ENCODE measurements around the gene TACSTD2.
"Not testable (repeated sequence)": the region's sequence is repeated elsewhere in the genome, so short reads cannot be mapped to it uniquely, and the experiment has no call there.

Gene TACSTD2

GRCh38 chr1:58587667-58588066, 10.6 kb upstream of the TACSTD2 start:
- no peak for DNase-seq (ENCODE audit: low spot score)

- DNase-seq (ENCODE audit: low spot score) = no peak
Measured at GRCh38 chr1:58586271-58586670, 9.2 kb upstream of the TACSTD2 start.

DNA sequence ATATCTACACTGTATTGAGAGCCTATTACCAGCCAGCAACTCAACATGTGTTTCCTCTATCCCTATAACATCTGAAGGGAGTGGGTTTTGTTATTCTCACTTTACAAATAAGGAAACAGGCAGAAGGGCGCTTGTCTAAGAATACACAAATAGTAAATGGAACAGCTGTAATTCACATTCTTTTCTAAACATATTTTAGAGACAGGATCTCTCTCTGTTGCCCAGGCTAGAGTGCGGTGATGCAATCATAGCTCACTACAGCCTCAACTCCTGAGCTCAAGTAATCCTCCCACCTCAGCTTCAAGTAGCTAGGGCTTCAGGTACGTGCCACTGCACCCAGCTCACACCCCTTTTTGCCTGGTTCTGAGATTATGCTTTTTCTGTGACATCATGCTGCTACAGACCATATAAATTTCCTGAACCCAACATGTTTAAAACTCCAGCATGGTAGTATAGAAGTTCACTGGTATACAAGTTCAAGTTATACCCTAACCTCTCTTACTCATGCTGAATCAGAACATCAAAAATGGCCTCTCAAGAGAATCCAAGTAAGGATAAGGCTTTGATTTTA, 8.6 kb upstream of the TACSTD2 start:
- DNase-seq (ENCODE audit: low spot score) = no peak

GRCh38 chr1:58585166-58585565, 8.1 kb upstream of the TACSTD2 start:
- DNase-seq (ENCODE audit: low spot score) = no peak

DNA sequence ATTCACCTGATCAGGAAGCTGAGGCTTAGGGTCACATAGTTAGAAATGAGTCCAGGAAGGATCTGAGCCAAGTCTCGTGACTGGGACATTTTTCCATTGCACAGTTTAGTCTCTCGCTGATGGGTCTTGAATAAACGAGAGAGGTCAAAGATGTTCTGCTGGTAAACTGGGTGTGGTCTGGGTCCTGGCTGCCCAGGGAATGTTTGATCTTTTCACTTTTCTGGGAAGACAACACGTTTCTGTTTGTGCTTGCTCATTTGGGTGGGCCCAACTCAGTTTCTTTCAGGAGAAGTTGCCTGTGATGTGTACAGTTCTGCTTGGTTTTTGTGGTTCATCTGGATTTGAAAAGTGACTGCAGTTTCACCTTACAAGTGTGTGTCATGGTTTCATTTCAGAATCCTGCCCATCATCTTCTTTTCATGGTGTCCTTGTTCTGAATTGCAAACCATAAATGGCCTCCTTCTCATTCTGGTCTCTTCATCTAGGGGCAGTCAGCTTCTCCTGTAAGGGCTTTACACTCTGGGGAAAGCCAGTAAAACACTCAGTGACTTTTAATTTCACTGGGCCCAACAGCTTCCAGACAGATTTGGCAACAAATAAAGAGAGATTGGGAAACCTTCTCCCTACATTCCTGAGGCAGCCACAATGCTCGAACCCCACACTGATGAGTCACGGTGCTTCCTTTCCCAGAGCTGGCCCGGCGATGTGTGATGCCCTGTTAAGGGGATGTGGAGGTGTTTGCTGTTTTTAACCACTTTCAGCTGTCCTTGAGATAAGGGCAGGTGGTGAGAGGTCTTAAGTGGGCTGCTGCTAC, 7.2 kb upstream of the TACSTD2 start:
- DNase-seq (ENCODE audit: low spot score) = no peak

GRCh38 chr1:58583496-58583895, 6.4 kb upstream of the TACSTD2 start:
- DNase-seq (ENCODE audit: low spot score) = no peak

GRCh38 chr1:58582143-58582542, 5.1 kb upstream of the TACSTD2 start:
- DNase-seq (ENCODE audit: low spot score) = not testable (repeated sequence)

DNA sequence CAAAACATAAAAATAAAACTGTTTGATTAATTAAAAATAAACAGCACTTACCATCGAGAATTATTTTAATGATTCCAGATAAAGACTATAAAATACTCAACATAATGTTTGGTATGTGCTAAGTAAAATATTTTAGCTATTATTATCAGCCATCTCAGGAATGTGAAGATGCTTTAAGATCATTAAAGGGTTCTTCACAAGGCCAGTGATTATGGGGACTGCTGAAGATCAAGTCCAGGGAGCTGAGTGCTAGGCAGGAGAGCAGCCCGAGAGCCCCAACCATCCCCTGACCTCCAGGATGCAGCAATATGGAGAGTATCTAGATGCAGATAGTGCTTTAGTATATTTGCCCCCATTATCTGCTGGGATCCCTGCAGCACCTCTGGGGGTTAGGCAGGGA, 4.6 kb upstream of the TACSTD2 start:
- DNase-seq (ENCODE audit: low spot score) = no peak

DNA sequence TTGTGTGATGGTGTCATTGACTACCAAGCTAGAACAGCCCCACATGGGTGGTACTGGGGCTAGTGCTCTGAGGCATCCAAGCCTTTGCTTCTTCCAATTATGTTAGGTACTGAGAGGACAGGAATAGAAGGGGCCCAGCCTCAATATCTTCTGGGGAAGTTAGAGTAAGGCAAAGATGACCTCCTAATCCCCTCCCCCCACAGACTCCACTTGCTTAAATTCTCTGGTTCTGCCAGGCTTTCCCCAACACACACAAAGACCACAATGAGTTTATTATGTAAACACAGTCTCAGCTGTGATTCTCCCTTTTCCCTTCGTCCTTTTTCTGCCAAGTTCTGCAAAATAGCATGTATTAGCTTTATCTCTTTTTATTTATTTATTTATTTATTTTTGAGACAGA, 3.1 kb upstream of the TACSTD2 start:
- no peak for DNase-seq (ENCODE audit: low spot score)

DNA sequence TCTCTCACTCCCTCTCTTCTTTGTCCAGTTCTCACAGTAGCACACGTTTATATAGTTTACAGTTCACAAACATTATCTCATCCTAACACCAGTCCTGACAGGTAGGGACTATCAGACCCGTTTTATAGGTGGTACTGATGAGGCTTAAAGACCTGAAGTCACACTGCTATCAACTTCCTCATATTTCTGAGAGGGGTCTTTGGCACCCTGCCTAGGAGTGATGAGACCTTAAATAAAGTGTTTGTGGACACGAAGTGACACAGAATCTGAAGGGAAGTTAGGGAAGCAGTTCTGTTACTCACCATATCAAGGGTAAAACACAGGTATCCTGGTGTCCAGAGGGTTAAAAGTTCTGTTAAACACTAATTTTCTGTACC, 590 bp upstream of the TACSTD2 start:
- DNase-seq (ENCODE audit: low spot score) = no peak

GRCh38 chr1:58576325-58576726, 726 bp downstream of the TACSTD2 start:
- DNase-seq (ENCODE audit: low spot score) = no peak

DNA sequence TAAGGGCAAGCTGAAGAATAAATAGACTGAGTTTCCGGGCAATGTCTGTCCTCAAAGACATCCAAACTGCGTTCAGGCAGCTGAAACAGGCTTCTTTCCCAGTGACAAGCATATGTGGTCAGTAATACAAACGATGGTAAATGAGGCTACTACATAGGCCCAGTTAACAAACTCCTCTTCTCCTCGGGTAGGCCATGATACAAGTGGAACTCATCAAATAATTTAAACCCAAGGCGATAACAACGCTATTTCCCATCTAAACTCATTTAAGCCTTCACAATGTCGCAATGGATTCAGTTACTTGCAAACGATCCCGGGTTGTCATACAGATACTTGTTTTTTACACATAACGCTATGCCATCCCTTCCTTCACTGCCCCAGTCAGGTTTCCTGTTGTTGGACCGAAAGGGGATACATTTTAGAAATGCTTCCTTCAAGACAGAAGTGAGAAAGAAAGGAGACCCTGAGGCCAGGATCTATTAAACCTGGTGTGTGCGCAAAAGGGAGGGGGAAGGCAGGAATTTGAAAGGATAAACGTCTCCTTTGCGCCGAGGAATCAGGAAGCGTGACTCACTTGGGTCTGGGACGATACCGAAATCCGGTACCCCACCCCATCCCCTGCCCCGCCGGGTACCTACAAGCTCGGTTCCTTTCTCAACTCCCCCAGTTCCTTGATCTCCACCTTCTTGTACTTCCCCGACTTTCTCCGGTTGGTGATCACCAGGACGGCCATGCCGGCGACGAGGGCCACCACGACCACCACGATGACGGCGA, 1.3 kb downstream of the TACSTD2 start:
- no peak for DNase-seq (ENCODE audit: low spot score)

DNA sequence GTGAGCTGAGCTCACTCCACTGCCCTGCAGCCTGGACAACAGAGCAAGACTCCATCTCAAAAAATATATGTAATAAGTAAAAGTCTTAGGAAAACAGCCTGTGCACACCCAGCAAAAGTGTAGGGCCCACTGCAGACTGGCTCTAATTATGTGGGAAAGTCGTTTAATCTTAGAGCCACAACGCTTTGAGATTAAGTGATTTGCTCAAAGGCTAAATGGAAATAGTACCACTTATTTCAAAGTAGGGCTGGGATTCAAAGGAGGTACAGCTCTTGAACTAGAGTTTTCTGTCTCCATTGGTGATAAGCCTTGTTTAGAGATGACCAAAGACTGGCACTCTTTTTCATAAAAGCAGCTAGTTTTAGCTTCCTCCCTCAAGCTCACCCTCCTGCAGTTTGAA, 2.2 kb downstream of the TACSTD2 start:
- no peak for DNase-seq (ENCODE audit: low spot score)

- no peak for DNase-seq (ENCODE audit: low spot score)
Measured at GRCh38 chr1:58573705-58574591, 3.1 kb downstream of the TACSTD2 start.

GRCh38 chr1:58573138-58573537, 3.9 kb downstream of the TACSTD2 start:
- no peak for DNase-seq (ENCODE audit: low spot score)

- DNase-seq (ENCODE audit: low spot score) = no peak
Measured at GRCh38 chr1:58572690-58573089, 4.4 kb downstream of the TACSTD2 start.

GRCh38 chr1:58571616-58572015, 5.4 kb downstream of the TACSTD2 start:
- no peak for DNase-seq (ENCODE audit: low spot score)

DNA sequence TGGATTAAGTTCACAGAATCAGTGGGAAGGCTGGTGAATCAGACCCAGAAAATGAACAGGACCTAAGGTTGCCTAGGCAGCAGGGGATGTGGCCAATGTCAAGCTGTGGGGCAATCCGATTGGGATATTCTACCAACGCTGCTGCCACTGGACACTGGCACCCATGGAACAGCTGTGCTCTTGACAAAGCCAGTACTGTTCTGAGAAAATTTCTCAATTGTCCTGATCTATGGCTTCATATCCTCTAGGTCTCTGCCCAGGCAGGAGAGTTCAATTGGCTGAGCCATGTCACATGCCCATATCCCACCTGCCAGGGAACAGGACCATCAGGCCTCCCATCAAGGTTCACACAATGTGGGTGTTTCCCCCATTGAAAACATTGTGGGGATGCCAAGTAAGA, 6.2 kb downstream of the TACSTD2 start:
- no peak for DNase-seq (ENCODE audit: low spot score)

DNA sequence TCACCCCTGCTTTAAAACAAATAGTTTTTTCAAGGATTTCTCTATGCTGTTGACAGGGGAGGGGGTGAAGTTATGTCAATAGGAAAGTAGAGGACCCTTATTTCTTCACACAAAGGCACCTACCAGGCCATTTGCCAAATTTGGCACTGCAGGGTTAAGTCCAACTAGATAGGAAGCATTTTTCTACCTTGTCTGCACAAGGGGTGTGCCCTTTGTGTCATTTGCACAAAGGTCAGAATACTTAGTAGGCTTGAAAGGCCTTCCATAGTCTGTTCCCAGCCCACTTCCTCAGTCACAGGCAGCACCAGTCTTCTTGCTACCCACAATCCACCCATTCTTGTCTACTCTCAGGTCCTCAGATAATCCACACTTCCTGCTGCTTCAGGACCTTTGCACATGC, 7.0 kb downstream of the TACSTD2 start:
- no peak for DNase-seq (ENCODE audit: low spot score)

DNA sequence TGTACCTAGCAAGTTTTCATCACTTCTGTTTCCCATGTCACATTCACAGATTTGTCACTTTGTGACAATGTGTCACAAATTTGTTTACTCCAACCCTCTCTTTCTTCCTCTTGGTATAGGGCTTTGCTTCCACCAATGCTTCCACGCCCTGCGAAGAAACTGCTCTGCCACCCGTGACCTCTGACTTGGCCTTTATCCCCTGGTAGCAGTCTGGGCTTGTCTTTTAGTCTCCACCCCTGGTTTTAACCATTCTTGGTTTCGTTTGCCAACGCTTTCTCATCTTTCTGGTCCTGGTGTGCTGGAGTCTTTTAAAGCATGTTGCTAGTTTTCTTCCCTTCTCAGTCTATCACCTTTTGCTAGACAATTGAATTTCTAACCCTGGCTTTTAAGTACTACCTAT, 8.1 kb downstream of the TACSTD2 start:
- DNase-seq (ENCODE audit: low spot score) = no peak

- no peak for DNase-seq (ENCODE audit: low spot score)
Measured at GRCh38 chr1:58568271-58568860, 8.7 kb downstream of the TACSTD2 start.

- DNase-seq (ENCODE audit: low spot score) = no peak
Measured at GRCh38 chr1:58566339-58566738, 10.7 kb downstream of the TACSTD2 start.
